ENCODE data around the gene PLAC8. TPM values are rescaled to one million over a fixed set of nuclear protein-coding genes. Genes with fewer than 3 reads are reported as not detected.

Gene PLAC8
- 8.3 TPM for total RNA-seq

GRCh38 chr4:83114576-83114975 lies at the start of gene PLAC8:
Gene PLAC8, minus strand, starts transcription at chr4:83114729. Its CDS starts 6,808 bp downstream, at chr4:83107921.

Other genes with a start within 250 kb of the PLAC8 start
- 206 TPM for gene SEC31A, start 223.6 kb downstream of the PLAC8 start, total RNA-seq
- gene THAP9, start 214.0 kb downstream of the PLAC8 start, total RNA-seq: 18.4 TPM
- gene LIN54, start 103.9 kb downstream of the PLAC8 start, total RNA-seq: 13.2 TPM
- gene COPS4, start 79.5 kb downstream of the PLAC8 start, total RNA-seq: 73.9 TPM
- 12.6 TPM for gene COQ2, start 170.1 kb upstream of the PLAC8 start, total RNA-seq
- 1.3 TPM for gene HPSE, start 220.1 kb upstream of the PLAC8 start, total RNA-seq

Data from metanephros (tissue), 1 donor.